Thoracic aorta (tissue), 2 donors: ENCODE measurements around the gene COTL1. TPM values are rescaled to one million over a fixed set of nuclear protein-coding genes. Genes with fewer than 3 reads are reported as not detected.

Source experiments
- ATAC-seq: fragments of 150-250 bp; one replicate; pipeline ENCODE4 v1.8.0; 2017; ENCODE audit warnings: low read depth; ENCODE audit not compliant: insufficient number of reproducible peaks, low FRiP score
- DNase-seq: peaks from one replicate; pipeline ENCODE4 v3.0.0-alpha.2; 2020; ENCODE audit warnings: low spot score
- H3K27ac ChIP-seq, 2 donors: fragments of 200-600 bp; sonication (generic); 1 replicate in 1 of 2; 2 replicates in 1 of 2; pipeline ENCODE4 v1.5.1; 2016; ENCODE audit warnings: mild to moderate bottlenecking in 2 of 2, moderate library complexity in 2 of 2
- H3K27me3 ChIP-seq: fragments of 200-600 bp; sonication (generic); replicated peaks from 2 replicates; pipeline ENCODE4 v1.6.0; 2016; ENCODE audit warnings: mild to moderate bottlenecking; ENCODE audit not compliant: insufficient read depth
- H3K36me3 ChIP-seq: fragments of 200-600 bp; sonication (generic); one replicate; pipeline ENCODE4 v1.5.1; 2016
- H3K4me1 ChIP-seq, 2 donors: fragments of 200-600 bp; sonication (generic); 1 replicate in 1 of 2; 2 replicates in 1 of 2; pipeline versions ENCODE4 v1.5.1 to v1.6.0; 2016; ENCODE audit warnings: low read depth in 2 of 2, mild to moderate bottlenecking in 1 of 2; ENCODE audit not compliant: control insufficient read depth in 1 of 2
- H3K4me3 ChIP-seq: fragments of 200-600 bp; sonication (generic); 2 replicates; pipeline ENCODE4 v1.5.1; 2016; ENCODE audit warnings: mild to moderate bottlenecking
- H3K9me3 ChIP-seq: fragments of 200-600 bp; sonication (generic); 2 replicates; pipeline ENCODE4 v1.5.1; 2016
- CTCF ChIP-seq: fragments of 200-600 bp; sonication (generic); IDR thresholded peaks from one replicate; pipeline ENCODE4 v1.5.1; 2019; ENCODE audit warnings: antibody characterized with exemption
- total RNA-seq, 2 donors: library from RNA; depleted of rRNA; stranded (reverse); fragments of >200 nt; gene quantifications; one replicate each; pipeline versions ENCODE4 v1.1.0 to v1.2.3, GENCODE V29; 2016

COTL1 gene
- total RNA-seq, 2 donors from 2014 or later, result 32.0 to 46.8 TPM

GRCh38 chr16:84643674-84644073 lies 25.8 kb upstream of the COTL1 start:
- DNase-seq (no peak), ATAC-seq (no peak)
- H3K36me3 ChIP-seq, result no peaks in the 10 kb centered on the region
- H3K4me3 ChIP-seq, result peak overlapping the region; percentile 30
- H3K27me3 ChIP-seq, result no peaks in the 10 kb centered on the region
- H3K4me1 ChIP-seq, result peaks cover 11 to 37% of the 10 kb centered on the region in 2 donors
- TF ChIP-seq CTCF, result no peak
- peak overlapping the region; percentile 58 to 59 for H3K27ac ChIP-seq
- H3K9me3 ChIP-seq, result no peaks in the 10 kb centered on the region

GRCh38 chr16:84643180-84643583 lies 25.3 kb upstream of the COTL1 start:
- Histone ChIP-seq H3K4me3 (peak overlapping the region; percentile 30), H3K36me3 (no peaks in the 10 kb centered on the region), H3K9me3 (no peaks in the 10 kb centered on the region), H3K4me1 (peaks cover 11 to 37% of the 10 kb centered on the region in 2 donors), H3K27me3 (no peaks in the 10 kb centered on the region), H3K27ac (peak overlapping the region; percentile 58 to 59)
- DNase-seq (peak; percentile 44), ATAC-seq (peak; percentile 84)
- no peak for TF ChIP-seq CTCF

GRCh38 chr16:84641643-84642358 lies 23.9 kb upstream of the COTL1 start:
- Histone ChIP-seq H3K4me1 (peaks cover 11 to 28% of the 10 kb centered on the region in 2 donors), H3K27ac (peak overlapping the region in 1 of 2 donors; percentile 58), H3K4me3 (no peak overlapping the region), H3K36me3 (no peaks in the 10 kb centered on the region), H3K27me3 (no peaks in the 10 kb centered on the region), H3K9me3 (no peaks in the 10 kb centered on the region)
- ATAC-seq, result no peak
- no peak for DNase-seq
- TF ChIP-seq CTCF, result no peak

GRCh38 chr16:84640145-84640544 lies 22.3 kb upstream of the COTL1 start:
- Histone ChIP-seq H3K27ac (no peak overlapping the region), H3K4me3 (no peak overlapping the region), H3K36me3 (no peaks in the 10 kb centered on the region), H3K9me3 (no peaks in the 10 kb centered on the region), H3K4me1 (peaks cover 11 to 35% of the 10 kb centered on the region in 2 donors), H3K27me3 (no peaks in the 10 kb centered on the region)
- ATAC-seq (no peak), DNase-seq (no peak)
- no peak for TF ChIP-seq CTCF

- Histone ChIP-seq H3K27ac (no peak overlapping the region), H3K27me3 (no peaks in the 10 kb centered on the region), H3K9me3 (no peaks in the 10 kb centered on the region), H3K36me3 (no peaks in the 10 kb centered on the region), H3K4me1 (peaks cover 6 to 35% of the 10 kb centered on the region in 2 donors), H3K4me3 (no peak overlapping the region)
- DNase-seq (no peak), ATAC-seq (no peak)
- TF ChIP-seq CTCF, result no peak
These were observed 20.4 kb upstream of the COTL1 start for GRCh38 chr16:84638231-84638806.
